Subcutaneous adipose tissue (tissue), 4 donors: Measurements from ENCODE around the gene GHITM. TPM values are rescaled to one million over a fixed set of nuclear protein-coding genes. Genes with fewer than 3 reads are reported as not detected.

ENCODE experiments used
- total RNA-seq, 4 donors: library from RNA; depleted of rRNA; stranded (reverse); fragments of >200 nt; gene quantifications; one replicate each; pipeline ENCODE4 v1.1.0, GENCODE V29; 2016
- TF ChIP-seq, protein P1 (sequence below): fragments of 450-650 bp; IDR thresholded peaks from one replicate; pipeline ENCODE4 v1.5.1; 2016; ENCODE audit warnings: low read depth, mild to moderate bottlenecking, control low read depth, antibody characterized with exemption, moderate library complexity

The GHITM gene
- total RNA-seq, 4 donors from 2014 or later, result 112 to 162 (median 141) TPM

DNA sequence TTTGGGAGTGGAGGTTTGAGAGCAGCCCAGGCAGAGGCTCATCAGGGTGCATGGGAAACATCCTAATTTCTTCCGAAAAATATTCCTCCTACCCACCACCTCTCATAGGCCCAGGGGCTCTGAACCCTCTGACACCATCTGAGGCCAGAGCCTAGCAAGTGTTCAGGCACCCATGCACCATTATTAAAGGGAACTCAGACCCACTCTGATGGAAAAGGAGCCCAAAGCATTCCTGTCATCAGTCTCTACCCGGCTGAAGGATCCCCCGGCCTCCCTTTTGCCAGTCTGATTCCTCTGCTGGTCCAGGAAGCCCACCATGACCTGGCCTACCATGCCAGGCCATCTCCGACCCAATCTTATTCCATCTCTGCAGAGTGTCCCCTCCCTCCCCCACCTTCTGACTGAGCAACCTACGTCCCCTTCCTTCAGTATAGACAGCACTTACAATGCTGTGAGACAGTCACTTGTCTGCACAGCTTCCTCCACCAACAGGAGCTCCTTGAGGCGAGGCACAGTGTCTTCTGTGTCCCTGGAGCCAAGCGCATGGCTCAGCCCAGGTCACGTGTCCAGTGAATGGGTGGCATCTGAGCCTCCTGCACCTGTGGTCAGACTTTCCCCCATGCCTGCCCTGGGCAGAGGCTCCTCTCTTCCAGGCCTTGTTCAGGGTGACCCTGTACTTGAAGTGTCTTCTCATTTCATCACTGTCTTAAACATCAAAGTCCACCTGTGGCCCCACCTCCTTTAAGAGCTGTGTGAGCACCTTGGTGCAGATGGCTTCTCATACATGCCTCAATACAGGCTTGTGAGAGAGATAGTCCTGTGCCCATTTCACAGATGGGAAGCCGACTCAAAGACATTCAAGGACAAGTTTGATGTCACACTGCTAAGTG is 33.4 kb downstream of the GHITM start:
- TF ChIP-seq, protein P1, sequence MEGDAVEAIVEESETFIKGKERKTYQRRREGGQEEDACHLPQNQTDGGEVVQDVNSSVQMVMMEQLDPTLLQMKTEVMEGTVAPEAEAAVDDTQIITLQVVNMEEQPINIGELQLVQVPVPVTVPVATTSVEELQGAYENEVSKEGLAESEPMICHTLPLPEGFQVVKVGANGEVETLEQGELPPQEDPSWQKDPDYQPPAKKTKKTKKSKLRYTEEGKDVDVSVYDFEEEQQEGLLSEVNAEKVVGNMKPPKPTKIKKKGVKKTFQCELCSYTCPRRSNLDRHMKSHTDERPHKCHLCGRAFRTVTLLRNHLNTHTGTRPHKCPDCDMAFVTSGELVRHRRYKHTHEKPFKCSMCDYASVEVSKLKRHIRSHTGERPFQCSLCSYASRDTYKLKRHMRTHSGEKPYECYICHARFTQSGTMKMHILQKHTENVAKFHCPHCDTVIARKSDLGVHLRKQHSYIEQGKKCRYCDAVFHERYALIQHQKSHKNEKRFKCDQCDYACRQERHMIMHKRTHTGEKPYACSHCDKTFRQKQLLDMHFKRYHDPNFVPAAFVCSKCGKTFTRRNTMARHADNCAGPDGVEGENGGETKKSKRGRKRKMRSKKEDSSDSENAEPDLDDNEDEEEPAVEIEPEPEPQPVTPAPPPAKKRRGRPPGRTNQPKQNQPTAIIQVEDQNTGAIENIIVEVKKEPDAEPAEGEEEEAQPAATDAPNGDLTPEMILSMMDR, result no peak

DNA sequence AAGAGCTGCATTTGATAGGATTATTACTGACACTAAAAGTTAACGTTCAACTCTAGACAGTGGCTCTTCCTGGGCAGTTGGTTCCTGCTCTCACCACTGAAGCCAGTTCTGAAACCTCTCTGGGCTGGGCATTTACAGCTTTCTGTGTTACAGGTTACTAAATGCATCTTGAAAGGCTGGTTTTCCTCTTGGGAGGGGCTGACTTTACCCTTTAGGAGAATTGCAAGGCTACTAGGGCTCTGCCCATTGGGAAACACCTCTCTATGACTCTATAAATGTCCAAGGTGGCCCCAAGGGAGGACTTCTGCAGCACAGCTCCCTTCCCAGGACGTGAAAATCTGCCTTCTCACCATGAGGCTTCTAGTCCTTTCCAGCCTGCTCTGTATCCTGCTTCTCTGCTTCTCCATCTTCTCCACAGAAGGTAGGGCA is 34.2 kb downstream of the GHITM start, which contains the start of gene GPR15LG:
TSS of gene GPR15LG (plus strand) at position 301 of the 429 bp plus-strand sequence. CDS start at position 352, 51 bp downstream.
- TF ChIP-seq, protein P1, result no peak

DNA sequence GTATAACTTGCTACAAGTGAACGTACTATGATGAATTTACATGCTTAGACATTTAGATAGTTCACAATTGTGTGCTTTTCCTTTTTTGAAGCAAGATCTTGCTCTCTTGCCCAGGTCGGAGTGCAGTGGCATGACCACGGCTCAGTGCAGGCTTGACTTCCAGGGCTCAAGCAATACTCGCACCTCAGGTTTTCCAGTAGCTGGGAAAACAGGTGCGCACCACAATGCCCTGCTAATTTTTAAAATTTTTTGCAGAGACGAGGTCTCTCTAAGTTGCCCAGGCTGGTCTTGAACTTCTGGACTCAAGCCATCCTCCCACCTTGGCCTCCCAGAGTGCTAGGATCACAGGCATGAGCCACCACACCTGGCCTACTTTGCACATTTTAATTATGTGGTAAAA is 36.1 kb downstream of the GHITM start:
- TF ChIP-seq, protein P1, result no peak

DNA sequence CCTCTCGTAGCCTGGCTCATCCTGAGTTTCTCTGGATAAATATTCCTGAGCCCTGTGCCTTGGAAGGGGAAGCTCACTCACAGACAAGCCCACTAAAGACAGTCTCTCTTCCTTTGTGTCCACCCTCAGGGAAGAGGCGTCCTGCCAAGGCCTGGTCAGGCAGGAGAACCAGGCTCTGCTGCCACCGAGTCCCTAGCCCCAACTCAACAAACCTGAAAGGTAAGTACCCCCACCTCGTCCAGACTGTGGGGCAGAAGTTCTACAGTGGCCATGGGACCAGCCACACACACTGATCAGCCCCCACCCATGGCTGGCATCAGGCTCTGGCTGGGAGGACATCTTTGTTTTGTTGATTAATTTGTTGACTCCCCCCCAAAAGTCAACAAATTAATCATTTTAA is 37.0 kb downstream of the GHITM start:
- TF ChIP-seq, protein P1, result no peak

DNA sequence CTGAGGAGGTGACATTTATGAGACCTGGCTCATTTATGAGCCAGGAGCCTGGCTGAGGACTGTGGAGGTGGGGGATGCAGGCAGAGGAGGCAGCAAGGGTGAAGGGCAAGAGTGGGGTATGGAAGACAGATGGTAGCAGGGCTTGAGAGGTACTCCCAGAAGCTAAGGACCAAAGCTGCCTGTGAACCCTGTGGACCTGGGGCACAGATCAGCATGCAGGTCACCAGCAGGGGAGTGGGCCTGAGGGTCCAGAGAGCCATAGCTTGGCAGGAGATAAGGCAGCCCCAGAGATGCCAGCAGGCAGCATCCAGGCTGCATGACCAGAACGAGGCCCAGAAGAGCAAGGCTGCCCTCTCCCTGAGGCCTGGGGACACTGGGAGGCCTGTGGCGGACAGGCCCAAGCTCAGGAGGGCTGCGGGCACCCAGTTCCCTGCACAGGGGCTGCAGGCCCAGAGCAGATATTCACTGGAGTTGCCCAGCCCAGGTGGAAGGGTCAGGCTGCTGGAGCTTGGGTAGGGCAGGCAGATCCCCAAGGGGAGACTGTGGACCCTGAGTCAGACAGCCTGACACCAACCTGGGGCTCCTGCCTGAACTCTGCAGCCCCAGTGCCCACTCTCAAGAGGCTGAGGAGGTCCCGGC is 37.6 kb downstream of the GHITM start:
- TF ChIP-seq, protein P1, result no peak

DNA sequence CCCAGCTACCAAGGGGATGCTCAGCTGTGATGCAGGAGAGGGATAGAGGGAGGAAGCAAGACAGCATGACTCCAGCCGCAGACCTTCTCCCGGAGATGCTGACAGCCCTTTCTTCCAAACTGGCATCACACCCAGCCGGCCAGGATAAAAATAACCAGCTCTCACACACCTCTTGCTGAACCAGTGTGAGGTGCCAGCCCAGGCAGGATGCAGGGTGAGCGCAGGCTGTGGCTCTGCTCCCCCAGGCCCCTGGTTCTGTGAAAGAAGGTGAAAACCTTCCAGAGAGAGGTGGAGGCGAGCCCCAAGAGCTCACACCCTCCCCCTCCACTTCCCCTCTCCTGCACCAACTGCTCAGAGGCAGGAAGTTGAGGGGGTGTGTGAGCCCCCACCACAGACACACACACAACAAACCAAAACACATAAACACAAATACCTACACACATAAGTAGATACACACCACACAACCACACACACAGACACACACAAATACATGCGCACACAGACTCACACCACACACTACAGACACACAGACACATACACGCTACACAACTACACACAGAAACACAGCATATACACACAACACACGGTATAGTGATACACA is 38.3 kb downstream of the GHITM start:
- TF ChIP-seq, protein P1, result no peak

DNA sequence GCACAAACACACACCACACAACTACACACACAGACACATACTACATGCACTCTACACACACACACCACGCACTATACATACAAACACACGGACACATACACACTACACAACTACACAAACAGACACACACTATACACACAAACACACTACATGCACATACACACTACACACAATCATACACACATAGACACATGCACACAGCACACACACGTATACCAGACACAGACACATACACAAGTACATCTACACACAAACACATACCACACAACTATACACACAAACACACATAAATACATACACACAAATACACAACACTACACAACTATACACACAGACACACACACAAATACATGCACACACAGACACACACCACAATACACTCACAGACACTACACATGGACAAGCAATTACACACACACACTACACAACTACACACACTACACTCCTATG is 38.9 kb downstream of the GHITM start:
- TF ChIP-seq, protein P1, result no peak
